Stimulated activated CD8-positive, alpha-beta memory T cell treated with anti-CD3 and anti-CD28 coated beads, Interleukin-12 subunit alpha, Interleukin-12 subunit beta, amount 100 ng/mL, for 1 hour (primary cell): Measurements from ENCODE around the gene STIM2.
"Not testable (repeated sequence)": the region's sequence is repeated elsewhere in the genome, so short reads cannot be mapped to it uniquely, and the experiment has no call there.

ENCODE experiments used
- DNase-seq: peaks from one replicate; pipeline ENCODE4 v3.0.0-alpha.2; 2020; ENCODE audit warnings: low read depth

The STIM2 gene

DNA sequence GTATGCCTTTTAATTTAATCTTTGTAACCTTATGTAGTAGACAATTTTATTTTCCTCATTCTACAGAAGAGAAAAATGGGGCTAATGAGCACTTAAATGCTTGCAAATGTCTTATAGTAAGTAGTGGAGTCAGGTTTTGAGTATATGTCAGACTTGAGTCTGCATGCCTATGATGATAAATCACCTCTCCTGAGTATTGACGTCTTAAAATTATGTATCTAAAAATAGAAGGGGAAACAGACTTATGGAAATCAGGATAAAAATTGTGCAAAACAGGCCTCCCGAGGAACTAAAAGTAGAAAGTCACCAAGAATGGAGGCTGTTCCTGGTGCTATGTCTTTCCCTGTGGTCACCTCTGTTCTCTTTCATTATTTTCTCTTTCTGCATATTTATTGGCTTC, 92.7 kb downstream of the STIM2 start:
- DNase-seq, result no peak

- no peak for DNase-seq
Observed at GRCh38 chr4:26953770-26954423, 93.3 kb downstream of the STIM2 start.

DNA sequence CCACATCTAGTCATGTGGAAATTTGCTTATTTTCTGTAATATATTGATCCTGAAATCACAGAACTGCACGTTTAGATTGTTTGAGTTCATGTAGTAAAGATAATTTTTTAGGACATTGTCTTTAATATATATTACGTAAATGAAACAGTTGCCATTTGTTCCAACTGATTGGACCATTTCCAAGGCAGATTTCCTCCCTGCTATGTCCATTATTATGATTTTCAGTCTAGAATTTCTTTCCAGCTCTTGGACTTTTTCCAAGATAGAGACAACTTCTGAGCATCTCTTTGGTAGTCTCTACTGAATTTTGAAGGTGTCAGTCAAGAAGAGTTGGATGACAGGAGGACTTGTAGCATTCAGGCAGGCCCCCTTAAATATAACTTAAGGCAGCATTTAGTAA, 94.6 kb downstream of the STIM2 start:
- no peak for DNase-seq

GRCh38 chr4:26958925-26959653, 98.4 kb downstream of the STIM2 start:
- DNase-seq, result no peak

DNA sequence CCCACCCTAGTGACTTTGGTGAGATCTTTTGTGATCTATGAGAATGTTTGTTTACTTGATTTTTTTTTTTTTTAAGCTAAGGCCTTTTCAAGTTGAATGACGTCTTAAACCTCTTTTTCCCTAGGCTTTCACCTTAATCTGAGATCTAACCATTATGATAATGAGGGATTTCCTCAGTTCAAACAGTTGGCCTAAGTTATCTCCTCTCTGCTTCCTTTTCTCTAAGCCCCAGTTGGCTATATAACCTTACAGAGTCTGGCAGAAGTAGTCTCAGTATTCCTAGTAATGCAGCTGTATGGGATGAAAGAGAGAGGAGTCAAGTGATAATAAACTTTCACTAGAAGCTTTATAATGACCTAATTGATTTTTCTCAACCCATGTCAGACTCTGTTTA, 99.0 kb downstream of the STIM2 start:
- DNase-seq, result no peak

DNA sequence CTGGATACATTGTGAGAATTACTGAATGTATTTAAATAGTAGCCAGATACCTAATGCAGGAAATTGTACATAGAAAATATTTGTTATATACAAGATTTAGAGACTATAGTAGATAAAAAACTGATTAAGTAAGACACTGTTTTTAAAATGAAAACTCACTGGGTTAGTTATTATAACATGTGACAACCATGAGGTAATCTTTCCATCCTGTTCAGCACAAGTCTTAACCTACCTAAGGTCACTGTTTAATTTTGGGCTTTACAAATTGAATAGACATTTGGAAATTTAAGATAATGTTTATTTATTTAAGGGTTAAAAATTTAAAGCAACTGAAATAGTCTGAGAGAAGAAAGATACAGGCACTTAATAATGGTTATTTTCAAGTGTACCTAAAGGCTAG, 102.1 kb downstream of the STIM2 start:
- DNase-seq, result no peak

- no peak for DNase-seq
Observed at GRCh38 chr4:26964512-26964911, 103.9 kb downstream of the STIM2 start.

- no peak for DNase-seq
Observed at GRCh38 chr4:26964994-26965393, 104.4 kb downstream of the STIM2 start.

DNA sequence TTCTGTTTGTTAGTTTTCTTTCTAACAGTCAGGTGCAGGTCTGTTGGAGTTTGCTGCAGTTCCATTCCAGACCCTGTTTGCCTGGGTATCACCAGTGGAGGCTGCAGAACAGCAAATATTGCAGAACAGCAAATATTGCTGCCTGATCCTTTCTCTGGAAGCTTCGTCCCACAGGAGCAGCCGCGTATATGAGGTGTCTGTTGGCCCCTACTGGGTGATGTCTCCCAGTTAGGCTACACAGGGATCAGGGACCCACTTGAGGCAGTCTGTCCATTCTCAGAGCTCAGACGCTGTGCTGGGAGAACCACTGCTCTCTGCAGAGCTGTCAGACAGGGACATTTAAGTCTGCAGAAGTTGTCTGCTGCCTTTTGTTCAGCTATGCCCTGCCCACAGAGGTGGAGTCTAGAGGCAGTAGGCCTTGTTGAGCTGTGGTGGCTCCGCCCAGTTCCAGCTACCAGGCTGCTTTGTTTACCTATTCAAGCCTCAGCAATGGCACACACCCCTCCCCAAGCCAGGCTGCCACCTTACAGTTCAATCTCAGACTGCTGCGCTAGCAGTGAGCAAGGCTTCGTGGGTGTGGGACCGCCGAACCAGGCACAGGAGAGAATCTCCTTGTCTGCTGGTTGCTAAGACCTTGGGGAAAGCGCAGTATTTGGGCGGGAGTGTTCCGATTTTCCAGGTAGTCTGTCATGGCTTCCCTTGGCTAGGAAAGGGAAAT, 115.0 kb downstream of the STIM2 start:
- DNase-seq, result not testable (repeated sequence)

DNA sequence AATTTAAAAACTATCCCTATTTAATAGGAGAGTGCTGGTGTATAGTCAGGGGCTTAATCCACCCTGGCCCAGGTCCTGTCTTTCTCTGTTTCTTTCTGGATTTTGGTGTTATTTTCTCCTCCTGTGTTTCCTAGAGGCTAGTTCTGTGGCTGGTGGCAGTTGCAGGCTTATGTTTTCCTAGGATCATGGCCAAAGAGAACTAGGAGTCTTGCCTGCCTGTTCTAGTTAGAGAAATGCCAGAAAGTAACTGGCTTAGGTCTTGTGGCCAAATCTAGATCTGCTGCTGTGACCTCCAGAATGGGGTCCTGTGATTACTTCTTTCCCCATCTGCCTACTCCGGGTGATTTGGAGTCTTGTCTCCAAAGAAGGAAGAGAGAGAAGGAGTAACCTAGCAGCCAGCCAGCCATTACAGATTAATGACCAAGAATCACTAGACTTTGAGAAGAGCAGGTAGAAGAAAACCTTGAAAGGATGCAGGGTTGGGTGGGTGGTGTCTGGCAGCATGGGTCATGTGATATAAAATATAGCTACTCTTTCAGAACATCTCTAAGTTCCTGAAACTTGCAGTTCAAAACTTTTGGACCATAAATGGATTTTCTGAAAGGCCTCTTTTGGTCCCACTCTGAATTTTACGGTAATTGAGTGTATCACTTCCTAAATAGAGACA, 117.9 kb downstream of the STIM2 start:
- DNase-seq, result no peak

GRCh38 chr4:26984896-26985295, 124.3 kb downstream of the STIM2 start:
- no peak for DNase-seq

DNA sequence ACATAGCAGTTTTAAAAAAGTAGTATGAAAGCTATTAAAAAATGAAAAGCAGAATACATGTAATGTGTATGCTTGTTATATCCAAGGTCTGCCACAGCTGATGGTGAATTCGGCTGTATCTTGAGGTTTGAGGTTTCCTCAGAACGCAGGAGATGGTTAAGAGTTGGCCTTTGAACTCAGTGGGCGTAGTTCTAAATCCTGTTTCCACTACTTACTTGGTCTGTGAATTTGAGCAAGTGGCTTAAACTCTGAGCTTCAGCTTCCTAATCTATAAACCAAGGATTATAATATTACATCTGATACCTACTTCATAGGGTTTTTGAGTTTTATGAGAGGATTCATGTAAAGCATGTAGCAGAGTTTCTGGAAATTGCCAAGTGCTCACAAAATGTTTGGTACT, 125.2 kb downstream of the STIM2 start:
- no peak for DNase-seq

DNA sequence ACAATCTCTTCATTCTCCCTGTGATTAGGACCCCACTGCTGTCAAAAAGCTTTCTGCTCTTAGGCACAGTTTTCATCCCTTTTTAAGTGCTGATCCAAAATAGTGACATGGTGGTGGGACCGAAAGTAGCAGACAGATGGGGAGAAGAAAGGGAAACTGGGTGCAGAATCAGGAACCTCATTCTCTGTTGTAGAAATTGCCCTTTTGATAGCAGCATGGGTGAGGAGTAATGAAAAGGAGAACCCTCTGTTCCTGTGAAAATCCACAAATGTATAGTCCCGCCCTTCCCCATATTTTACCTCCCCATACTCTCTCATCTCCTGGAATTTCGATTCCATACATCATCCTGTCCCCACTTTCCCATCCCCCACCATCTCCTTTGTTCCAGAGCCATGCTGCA, 126.5 kb downstream of the STIM2 start:
- DNase-seq, result no peak

- no peak for DNase-seq
Observed at GRCh38 chr4:26991057-26991456, 130.4 kb downstream of the STIM2 start.

DNA sequence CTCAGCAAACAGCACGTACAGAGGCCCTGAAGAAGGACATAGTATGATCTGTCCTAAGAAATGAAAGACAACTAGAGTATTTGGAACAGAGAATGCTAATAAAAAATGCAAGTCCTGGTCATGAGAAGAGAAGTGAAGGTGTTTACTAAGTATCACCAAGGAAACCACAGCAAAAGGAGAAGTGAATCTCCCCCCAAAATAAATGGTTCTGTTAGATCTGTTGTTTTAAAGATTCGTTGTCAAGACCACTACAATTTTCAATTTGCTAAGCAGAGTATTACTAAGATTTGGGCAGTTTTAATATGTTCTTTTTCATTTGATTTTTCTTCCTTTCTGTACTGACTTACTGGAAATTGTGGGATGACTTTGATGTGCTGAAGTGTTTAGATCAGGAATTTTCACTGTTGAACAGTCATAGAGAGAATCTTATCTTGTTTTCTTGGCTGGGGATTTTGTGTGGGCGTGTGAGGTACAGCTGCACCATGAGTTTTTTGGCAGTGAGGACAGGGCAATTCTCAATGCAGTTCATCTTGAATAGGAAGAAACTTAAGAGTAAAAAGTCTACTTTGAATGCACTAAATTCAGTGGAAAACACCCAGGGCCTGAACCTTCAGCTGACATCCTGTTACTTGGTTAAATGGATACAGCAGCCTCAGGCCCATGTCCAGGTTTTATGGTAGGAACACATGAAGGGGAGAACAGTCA, 132.2 kb downstream of the STIM2 start:
- DNase-seq, result no peak

DNA sequence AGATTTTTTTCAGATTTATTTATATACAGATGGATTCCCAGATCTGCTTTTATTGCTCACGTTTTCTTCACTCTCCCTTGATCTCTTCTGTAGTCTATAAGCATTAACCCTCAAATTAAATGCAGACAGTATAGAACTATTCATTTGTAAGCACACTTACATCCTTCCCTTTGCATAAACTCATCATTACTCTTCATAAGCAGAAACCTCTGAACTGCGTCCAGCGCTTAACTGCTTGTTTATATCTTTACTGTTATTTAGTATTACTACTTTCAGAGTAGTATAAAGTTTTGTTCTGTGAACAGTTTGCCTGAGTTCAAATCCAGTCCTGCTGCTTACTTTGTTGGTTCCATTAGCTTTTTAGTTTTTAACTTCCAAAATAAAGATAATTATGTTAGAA, 132.9 kb downstream of the STIM2 start:
- no peak for DNase-seq

- no peak for DNase-seq
Observed at GRCh38 chr4:26993967-26994366, 133.3 kb downstream of the STIM2 start.

DNA sequence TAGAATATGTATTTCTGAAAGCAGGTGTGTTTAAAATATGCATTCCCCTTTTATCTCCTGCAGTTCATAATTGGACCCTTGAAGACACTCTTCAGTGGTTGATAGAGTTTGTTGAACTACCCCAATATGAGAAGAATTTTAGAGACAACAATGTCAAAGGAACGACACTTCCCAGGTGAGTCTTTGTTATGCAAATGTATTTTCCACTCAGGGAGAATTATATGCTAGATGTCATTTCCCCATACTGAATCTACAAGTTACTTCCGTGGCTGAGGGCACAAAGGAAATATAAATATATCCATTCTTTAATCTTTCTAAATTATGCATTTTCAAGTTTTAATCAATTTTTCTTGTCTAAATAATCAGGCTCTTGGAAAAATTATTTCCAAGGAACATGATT, 134.7 kb downstream of the STIM2 start:
- no peak for DNase-seq

DNA sequence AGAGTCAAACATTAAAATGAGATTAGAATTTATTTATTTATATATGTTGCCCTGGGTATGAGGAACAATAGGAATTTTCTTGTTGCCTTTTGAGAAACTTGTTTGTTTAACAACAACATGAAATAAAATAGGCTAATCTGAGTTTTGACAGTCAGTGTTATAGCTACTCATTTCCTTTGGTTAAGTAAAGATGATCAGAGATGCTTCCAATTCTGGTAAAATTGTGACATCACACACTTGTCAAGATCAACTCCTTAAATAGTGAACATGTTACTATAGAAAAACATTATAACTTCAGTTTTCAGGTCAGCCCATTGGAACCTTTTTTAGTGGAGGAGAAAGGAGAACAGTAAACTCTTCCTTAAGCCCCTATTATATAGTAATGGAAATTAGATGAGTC, 136.1 kb downstream of the STIM2 start:
- DNase-seq, result no peak

- no peak for DNase-seq
Observed at GRCh38 chr4:26999689-27000088, 139.0 kb downstream of the STIM2 start.

DNA sequence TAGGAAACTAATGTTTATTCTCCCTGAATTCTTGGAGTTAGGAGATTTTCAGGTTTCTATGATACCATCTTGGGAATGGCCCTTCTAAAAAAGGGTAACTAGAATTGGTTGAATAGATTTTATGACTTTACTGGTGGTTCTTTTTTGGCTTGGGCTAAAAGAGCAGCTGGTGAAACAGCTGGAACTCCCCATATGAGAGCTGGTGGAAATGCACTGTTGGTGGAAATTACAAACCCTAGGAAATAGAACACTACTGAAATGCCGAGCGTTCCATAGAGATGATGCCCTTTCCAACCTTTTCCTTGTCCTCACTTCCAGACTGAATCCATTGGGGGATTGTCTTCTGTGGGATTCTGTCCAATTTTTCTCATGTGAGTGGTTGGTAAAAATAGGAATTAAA, 139.5 kb downstream of the STIM2 start:
- DNase-seq, result no peak

DNA sequence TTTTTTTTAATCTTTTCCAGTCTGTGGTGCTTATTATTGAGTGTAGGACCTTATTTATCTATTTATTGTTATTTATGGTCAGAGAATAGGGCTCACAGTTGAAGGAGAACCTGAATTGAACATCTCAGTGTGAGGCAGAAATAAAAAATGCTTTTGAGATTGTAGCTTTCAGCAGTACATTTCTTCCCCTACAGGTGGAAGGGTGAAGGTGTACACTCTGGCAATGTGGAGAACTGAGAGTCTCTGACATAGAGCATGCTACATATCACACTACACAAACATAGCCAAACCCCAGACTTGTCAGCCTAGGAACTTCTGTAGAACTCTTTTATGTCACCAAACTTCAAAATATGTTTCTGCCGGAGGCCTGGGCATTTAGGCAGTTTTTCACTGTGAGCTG, 140.2 kb downstream of the STIM2 start:
- no peak for DNase-seq
